ENCODE measurements around the gene UNCX.

The UNCX gene

DNA sequence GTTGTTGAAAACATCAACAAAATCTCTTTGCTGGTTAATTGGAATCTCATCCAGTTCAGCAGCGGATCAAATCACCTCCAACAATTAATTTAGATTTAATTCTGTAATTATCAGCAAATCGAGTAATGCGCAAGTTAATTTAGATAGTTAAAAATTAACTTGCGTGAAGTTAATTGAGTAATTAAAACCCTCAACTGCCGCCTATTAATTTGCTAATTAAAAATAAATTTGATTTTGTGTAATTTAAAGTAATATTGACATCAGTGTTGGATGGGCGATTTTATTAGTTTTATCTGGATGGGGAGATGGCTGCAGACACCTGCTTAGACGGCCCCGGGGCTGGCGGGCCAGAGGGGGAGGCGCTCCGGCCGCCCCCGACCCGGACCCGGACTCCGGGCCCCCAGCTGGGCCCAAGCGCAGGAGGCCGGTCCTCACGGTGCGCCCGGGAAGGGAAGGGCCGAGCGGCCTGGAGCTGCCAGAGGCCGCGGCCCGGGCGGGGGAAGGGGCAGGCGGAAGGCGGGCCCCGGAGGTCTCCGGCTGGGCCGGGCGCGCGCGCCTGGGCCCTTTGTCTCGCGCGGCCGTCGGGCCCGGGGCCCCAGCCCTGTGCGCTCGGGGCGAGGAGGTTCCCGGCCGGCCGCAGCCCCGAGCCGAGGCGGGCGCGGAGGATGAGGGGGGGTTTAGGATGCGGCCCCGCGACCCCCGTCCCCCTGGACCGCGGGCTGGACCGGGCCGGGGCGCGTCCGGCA lies 3.3 kb upstream of the UNCX start:
- DNase-seq: no peak
- in situ Hi-C loops (cut with HindIII; ENCODE audit: low pct_ligation_motif_present, low pct_unique_long_range_greater_than_20kb, low sequenced_read_pairs): no loop called here

DNA sequence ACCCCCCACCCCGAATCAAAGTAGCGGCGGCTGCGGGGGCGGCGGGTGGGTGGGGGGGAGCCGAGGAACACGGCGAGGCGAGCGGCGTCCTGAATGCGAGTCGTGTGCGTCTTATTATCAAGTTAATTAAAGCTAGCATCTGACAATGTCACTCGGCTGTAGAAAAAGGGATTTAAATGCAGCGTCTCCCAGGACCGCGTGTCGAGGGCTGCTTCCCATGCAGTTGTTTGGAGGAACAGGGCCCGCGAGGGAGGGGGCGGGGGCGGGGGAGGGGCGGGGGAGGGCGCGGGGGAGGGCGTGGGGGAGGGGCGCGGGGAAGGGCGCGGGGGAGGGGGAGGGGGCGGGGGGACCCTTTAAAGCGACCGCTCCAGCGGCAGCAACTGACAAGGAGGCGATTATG lies 2.7 kb upstream of the UNCX start:
- DNase-seq: no peak
- in situ Hi-C loops (cut with HindIII; ENCODE audit: low pct_ligation_motif_present, low pct_unique_long_range_greater_than_20kb, low sequenced_read_pairs): no loop called here

DNA sequence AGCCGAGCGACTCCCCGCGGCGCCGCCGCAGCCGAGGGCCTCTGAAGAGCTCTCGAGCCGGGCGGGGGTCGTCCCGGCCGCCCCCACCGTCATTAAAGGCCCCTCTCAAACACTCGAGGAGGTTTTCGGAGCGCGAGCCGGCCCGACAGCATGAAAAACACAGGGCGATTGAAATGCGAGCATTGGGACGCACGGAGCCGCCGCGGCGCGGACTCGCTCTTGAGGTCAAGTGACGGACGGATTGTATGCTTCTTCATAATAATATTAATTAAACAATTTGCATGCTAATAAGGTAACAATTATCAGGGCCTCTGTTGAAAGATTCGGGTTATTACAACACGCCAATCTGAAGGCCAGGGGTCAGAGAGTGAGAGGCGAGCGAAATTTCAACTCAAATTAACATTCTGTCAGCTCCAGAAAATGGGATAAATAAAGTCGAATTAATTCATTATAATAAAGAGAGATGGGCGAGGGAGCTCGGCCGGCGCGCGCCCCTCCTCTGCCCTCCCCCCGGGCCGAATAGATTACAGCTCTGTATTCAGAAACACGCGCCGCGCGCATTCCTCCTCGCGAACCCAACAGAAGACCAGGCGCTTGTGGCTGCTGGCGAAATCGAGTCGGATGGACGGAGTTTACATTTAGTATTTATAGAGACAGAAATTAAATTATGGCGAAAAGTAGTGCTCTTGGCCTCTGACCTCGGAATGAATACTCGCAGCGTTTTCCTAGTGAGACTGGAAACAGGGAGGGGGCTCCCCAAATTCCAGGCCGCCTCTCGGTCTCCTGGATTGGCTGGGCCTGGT lies 2.1 kb upstream of the UNCX start:
- DNase-seq: no peak
- in situ Hi-C loops (cut with HindIII; ENCODE audit: low pct_ligation_motif_present, low pct_unique_long_range_greater_than_20kb, low sequenced_read_pairs): no loop called here

DNA sequence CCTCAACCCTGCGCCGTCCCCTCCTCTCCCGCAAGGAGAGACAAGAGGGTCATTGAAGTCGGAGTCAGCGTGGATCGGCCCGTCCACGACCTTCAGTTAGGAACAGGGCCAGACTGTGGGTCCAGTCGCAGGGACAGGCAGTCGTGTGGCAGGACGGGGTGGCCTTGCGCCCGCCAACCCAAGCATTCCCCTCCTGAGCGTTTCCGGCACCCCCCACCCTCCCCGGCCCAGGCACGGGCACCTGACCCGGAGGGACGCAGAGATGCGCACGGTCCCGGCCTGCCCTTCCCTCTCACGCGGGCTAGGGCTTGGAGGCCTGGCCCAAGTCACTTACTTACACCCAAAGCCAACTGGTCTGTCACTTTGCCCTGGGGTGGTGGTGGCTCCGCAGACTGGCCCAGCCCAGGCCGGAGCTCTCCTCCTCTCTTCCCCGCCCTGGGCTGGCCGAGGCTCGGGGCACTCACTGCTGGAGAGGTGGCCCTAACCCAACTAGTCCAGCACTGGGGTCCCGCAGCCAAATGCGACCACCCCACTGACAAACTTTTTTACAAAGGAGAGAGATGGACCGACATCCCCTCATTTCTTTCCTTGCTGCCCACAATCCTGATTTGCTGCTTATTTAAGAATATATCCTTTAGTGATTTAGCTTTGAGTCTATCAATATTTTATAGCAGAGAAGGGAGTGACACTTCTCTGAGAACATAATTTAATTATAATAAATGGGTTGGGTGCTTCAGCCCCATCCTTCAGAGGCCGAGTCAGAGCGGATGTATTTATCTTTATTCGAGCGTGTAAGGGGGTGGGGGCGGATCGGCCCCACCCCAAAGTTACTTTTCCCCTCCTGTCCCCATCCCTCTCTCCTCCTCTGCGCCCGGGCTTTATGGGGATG lies 1.2 kb upstream of the UNCX start:
- in situ Hi-C loops (cut with HindIII; ENCODE audit: low pct_ligation_motif_present, low pct_unique_long_range_greater_than_20kb, low sequenced_read_pairs): no loop called here
- DNase-seq: no peak

DNA sequence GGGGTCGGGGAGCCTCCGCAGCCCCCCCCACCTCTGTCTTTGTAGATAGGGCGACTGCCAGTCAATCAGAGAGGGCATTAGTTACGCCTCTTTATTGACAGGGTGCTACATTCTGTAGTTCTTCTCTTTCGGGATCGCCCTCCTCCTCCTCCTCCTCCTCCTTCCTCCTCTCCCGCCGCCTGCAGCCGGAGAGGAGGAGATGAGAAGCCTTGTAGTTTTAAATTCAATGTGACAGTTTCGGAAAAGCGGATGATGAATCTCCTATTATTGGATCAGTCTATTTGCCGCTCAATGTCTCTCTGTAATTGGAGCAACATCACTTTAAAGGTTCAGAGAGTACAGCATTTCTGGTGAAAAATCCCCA lies 587 bp upstream of the UNCX start:
- in situ Hi-C loops (cut with HindIII; ENCODE audit: low pct_ligation_motif_present, low pct_unique_long_range_greater_than_20kb, low sequenced_read_pairs): no loop called here
- no peak for DNase-seq

DNA sequence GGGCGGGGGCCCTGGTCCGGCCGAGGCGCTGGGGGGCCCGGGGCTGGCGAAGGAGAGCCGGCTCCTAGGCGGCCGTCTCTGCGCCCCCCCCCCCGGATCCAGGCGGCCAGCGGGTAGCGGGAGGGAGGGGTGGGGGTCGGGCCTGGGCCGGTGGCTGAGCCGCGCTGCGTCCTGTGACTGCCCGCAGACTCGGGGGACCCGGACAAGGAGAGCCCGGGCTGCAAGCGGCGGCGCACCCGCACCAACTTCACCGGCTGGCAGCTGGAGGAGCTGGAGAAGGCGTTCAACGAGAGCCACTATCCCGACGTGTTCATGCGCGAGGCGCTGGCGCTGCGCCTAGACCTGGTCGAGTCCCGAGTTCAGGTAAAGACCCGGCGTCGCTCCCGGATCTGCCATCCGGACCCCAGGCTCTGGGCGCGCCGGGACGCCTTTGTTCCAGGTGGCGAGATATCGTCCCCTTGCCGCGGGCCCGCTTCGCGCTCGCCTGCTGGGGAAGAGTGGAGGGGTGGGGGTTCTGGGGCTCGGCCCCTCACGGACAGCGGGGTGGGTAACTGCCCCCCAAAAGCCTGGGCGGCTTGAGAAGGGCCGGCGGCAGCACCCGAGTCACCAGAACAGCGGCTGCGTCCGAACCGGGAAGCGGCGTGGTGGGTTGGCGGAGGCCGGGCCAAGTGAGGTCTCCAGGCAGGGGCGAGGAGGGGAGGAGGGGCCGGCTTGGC lies 819 bp downstream of the UNCX start:
- in situ Hi-C loops (cut with HindIII; ENCODE audit: low pct_ligation_motif_present, low pct_unique_long_range_greater_than_20kb, low sequenced_read_pairs): no loop called here
- no peak for DNase-seq

DNA sequence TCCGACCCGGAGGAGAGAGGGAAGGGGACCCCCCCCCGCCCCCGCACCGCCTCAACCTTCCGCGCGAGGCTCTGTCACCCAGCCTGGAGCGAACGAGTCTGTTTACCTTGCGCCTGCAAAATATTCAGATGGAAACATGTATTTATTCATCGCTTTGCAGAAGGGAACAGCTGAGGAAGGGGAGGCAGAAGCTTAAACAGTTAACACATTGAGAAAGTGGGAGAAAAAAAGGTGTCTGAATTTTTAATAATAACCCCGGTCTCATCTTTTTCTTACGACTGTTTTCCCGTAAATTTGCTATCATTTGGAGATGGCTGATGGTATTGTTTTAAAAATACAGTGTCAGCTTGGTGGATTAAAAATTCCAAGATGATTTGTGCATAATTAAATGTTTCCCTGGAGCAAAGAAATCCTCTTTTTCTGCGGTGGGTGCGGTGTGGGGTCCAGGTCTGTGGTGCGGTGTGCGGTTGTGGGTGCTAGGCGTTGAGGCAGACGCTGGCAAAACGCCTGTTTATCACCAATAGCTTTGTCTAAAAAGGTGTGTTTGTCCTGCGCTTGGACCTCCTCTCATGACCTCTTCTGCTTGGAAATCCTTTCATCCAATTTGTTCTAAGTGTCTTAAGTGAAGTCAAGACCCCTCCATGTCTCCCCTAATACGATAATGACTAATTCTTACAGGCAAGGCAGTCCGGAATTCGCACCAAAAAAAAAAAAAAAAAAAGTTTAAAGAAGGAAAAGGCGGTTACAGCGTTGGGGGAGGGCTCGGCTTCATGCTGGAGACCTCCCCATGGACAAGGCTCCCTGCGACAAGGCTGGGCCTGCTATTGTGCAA lies 1.6 kb downstream of the UNCX start:
- in situ Hi-C loops (cut with HindIII; ENCODE audit: low pct_ligation_motif_present, low pct_unique_long_range_greater_than_20kb, low sequenced_read_pairs): no loop called here
- DNase-seq: no peak

DNA sequence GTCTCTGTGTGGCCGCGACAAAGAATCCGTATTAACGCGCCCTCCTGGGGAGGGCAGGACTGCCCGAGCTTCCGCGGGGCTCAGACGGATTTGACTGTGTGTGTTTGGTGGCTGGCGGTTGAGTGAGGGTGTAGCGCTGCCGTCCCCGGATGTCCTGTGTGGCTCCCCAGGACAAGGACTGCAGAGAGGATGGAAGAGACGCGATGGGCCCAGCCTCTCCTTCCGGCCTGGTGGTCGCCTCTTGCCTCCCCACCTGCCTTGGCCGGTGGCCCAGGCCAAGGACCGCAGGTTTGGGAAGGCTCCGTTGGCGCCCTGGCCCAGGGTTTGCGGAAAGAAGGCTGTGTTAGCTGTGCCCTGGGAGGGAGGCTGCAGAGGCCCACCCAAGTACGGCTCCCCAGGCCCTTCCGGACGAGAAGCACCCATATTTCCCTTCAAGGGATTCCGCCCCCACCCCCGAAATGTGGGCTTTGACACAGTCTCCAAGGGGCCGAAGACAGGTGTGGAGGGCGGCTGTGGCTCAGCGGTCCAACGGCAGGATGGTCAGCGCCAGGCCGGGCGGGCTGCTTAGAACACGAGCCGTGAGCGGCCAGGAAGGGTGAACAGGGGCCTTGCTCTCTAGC lies 2.3 kb downstream of the UNCX start:
- no peak for DNase-seq
- in situ Hi-C loops (cut with HindIII; ENCODE audit: low pct_ligation_motif_present, low pct_unique_long_range_greater_than_20kb, low sequenced_read_pairs): no loop called here

DNA sequence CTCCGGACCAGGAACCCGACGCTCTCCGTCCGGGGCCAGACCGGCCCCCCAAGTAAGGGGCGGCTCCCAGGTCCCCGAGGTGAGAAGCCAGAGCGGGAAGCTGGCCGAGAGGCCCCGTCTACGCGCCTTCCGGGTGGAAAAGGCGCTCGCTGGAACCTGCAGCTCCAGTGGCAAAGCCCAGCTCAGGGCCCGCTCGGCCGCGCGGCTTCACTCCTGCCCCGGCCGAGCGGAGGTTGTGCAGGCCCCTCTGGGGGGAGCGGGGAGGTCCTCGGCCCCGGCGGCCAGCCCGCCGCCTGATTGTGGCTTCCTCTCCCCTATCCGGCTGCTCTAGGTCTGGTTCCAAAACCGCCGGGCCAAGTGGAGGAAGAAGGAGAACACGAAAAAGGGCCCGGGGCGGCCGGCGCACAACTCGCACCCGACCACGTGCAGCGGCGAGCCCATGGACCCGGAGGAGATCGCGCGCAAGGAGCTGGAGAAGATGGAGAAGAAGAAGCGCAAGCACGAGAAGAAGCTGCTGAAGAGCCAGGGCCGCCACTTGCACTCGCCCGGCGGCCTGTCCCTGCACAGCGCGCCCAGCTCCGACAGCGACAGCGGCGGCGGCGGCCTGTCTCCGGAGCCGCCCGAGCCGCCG lies 2.9 kb downstream of the UNCX start:
- no peak for DNase-seq
- in situ Hi-C loops (cut with HindIII; ENCODE audit: low pct_ligation_motif_present, low pct_unique_long_range_greater_than_20kb, low sequenced_read_pairs): no loop called here

DNA sequence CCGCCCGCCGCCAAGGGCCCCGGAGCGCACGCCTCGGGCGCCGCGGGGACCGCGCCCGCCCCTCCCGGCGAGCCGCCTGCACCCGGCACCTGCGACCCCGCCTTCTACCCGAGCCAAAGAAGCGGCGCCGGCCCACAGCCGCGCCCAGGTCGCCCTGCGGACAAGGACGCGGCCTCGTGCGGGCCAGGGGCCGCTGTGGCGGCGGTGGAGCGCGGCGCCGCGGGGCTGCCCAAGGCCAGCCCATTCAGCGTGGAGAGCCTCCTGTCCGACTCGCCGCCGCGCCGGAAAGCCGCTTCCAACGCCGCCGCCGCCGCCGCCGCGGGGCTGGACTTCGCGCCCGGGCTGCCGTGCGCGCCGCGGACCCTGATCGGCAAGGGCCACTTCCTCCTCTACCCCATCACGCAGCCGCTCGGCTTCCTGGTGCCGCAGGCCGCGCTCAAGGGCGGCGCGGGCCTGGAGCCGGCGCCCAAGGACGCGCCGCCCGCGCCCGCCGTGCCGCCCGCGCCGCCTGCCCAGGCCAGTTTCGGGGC lies 3.5 kb downstream of the UNCX start:
- no peak for DNase-seq
- in situ Hi-C loops (cut with HindIII; ENCODE audit: low pct_ligation_motif_present, low pct_unique_long_range_greater_than_20kb, low sequenced_read_pairs): no loop called here

DNA sequence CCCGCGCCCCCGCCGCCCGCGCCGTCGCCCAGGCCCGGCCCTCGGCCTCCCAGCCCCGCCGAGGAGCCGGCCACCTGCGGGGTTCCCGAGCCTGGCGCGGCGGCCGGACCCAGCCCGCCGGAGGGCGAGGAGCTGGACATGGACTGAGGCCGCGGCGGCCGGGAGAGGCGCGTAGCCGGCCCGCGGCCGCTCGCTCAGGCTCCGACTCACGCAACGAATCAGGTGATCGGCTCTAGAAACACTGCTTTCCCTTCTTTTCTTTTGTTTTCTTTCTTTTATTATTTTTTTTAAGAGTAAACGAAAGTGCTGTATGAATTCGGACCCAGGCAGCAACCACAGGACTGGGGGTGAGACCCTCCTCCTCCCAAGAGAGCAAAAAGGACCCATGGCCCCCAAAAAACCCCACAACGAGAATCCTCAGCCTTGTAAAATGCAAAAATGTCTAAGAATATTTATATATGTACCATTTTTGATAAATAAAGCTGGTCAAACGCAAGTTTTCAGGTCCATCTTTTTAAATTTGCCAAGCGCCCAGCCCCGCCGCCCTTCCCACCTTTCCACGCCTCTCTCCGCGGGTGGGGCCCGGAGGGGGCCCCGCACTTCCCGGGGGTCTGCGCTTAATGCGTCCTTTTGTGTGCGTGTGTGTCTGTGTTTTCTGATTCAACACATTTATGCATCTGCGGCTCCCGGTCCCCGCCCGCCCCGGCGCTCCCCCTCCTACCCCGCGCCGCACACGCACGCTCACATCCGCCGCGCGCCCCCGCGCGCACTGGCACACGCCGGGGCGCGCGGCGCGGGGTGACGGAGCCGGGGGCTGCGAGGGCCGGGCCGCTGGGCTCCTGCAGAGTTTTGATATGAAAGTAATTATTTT lies 4.4 kb downstream of the UNCX start:
- DNase-seq: no peak
- in situ Hi-C loops (cut with HindIII; ENCODE audit: low pct_ligation_motif_present, low pct_unique_long_range_greater_than_20kb, low sequenced_read_pairs): no loop called here

DNA sequence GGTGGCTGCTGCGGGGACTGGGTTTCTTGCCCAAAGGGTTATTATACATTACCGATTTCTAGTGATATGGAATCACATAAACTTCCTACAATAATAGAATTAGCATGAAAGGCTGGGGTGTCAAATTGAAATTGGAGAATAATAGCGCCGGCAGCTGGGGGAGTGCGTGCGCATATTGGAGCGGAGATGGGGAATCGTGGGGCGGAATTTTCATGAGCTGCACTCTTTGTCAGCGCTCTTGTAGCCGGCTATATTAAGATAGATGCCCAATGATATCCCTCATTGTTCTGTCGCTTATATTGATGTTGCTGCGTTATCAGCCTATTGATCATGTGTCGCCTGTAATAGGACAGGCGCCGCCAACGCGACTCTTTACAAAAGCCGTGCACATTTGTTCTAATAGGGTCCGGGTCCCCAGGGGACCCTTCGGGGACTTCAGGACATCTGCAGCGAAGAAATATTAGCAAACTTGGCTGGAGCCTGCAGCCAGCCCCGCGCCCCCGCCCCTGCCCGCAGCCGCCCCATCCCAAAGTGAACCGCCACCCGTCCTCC lies 5.1 kb downstream of the UNCX start:
- no peak for DNase-seq
- in situ Hi-C loops (cut with HindIII; ENCODE audit: low pct_ligation_motif_present, low pct_unique_long_range_greater_than_20kb, low sequenced_read_pairs): no loop called here

DNA sequence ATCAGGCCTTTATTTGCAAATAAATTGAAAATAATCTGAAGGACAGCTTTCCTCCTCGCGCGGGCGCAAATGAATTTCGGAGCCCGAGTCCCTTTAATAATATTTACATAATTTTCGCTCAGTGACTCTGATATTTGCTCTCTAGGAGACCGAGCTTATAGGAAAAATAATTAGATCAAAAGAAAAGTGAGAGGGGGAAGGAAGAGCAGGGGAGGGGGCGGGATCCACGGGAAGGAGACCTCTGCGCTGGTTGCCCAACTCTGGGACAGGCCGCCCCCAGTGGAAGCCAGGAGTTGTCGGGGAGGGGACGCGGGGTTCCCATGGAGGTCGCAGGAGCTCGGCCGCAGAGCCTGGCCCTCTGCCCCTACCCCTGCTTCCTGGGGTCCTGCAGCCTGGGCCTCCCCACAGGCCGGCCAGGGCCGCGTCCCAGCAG lies 5.8 kb downstream of the UNCX start:
- in situ Hi-C loops (cut with HindIII; ENCODE audit: low pct_ligation_motif_present, low pct_unique_long_range_greater_than_20kb, low sequenced_read_pairs): no loop called here
- DNase-seq: no peak

DNA sequence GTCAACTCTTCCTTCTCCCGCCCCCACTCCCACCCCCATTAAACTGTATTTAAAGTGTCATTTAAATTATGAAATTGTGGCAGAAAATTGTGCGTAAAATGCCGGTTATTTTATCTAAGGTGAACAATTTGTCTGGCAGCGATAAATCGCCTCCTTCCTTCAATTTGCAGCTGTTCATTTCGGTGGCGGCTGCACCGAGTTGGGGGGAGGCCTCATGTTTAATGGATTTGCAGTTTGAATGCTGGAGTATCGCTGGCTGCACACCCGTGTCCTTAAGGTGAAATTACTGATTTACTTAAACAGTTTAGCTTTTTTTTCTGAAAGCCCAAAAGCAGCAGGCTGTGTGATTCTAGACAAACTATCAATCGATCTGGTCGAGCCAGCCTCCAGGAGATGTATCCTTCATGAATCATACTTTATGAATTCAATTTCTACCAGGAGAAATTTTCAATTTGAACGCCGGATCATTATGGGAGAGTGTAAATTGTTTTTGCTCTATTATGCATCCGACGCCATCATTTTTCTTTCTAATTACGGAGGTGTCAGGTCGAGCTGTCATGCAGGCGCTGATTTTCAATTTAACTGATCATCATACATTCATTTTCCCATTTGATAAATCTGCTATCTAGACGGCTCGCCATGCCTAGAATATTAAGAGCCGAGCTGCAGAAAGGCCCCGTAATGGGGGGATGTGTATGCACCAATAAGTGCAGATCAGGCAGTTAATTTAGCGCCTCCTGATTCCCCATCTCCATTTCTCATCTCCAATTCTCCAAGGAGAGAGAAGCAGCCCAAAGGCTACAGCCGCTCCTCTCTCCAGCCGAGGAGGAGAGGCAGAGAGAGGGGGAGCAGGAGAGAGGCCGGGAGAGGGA lies 6.5 kb downstream of the UNCX start:
- DNase-seq: no peak
- in situ Hi-C loops (cut with HindIII; ENCODE audit: low pct_ligation_motif_present, low pct_unique_long_range_greater_than_20kb, low sequenced_read_pairs): no loop called here
